B cell (primary cell): ENCODE data around the gene MYOM3. TPM values are rescaled to one million over a fixed set of nuclear protein-coding genes. Genes with fewer than 3 reads are reported as not detected.

Source experiments
- ATAC-seq: fragments of 200-7000 bp; cut with Tn5 transposase; one replicate; pipeline ENCODE4 v1.10.0; 2021; ENCODE audit warnings: low read depth, mild to moderate bottlenecking, moderate number of reproducible peaks, moderate library complexity
- CTCF ChIA-PET: fragments of 350-600 bp; sonication (Branson Sonifier 250); formaldehyde crosslinking; loops from one replicate; lab custom pipeline; 2021; ENCODE audit warnings: antibody characterized with exemption, inconsistent platforms; lab: Charles Lee
- POLR2A ChIA-PET: fragments of 350-600 bp; sonication (Branson Sonifier 250); formaldehyde crosslinking; loops from one replicate; lab custom pipeline; 2021; ENCODE audit warnings: antibody characterized with exemption; lab: Charles Lee
- DNase-seq: peaks from one replicate; pipeline ENCODE4 v3.0.0; 2013
- H2AFZ ChIP-seq: 2 replicates; pipeline ENCODE4 v1.6.1; 2012; ENCODE audit warnings: mild to moderate bottlenecking, low read depth, low read length; ENCODE audit not compliant: insufficient read depth, poor library complexity, severe bottlenecking
- H3K27ac ChIP-seq, 2 donors: 1 replicate in 1 of 2; 2 replicates in 1 of 2; pipeline ENCODE4 v1.5.1; 2012 to 2013; ENCODE audit warnings: low read length in 2 of 2, mild to moderate bottlenecking in 2 of 2, moderate library complexity in 1 of 2
- H3K27me3 ChIP-seq, 4 experiments: fragments of 200-600 bp in 1 of 4; sonication (generic) in 1 of 4; replicated peaks in 1 of 4; 1 replicate in 2 of 4; 2 replicates in 2 of 4; pipeline versions ENCODE4 v1.6.1 to v1.7.0; 2013 to 2016; ENCODE audit warnings: low read length in 3 of 4, mild to moderate bottlenecking in 2 of 4, mixed read lengths in 1 of 4, moderate library complexity in 1 of 4; ENCODE audit not compliant: insufficient read depth in 4 of 4, control insufficient read depth in 3 of 4; ENCODE audit errors: control extremely low read depth in 1 of 4
- H3K36me3 ChIP-seq, 2 experiments: replicated peaks in 1 of 2; 1 replicate in 1 of 2; 2 replicates in 1 of 2; pipeline versions ENCODE4 v1.6.1 to v1.7.1; 2013; ENCODE audit warnings: low read length in 1 of 2; ENCODE audit not compliant: insufficient read depth in 2 of 2, control insufficient read depth in 1 of 2; ENCODE audit errors: control extremely low read depth in 1 of 2, extremely low read depth in 1 of 2
- H3K4me1 ChIP-seq, 2 donors: fragments of 200-600 bp in 1 of 2; sonication (generic) in 1 of 2; 1 replicate in 1 of 2; 2 replicates in 1 of 2; pipeline versions ENCODE4 v1.5.1 to v1.6.1; 2013 to 2017; ENCODE audit warnings: low read length in 2 of 2; ENCODE audit not compliant: control insufficient read depth in 2 of 2, insufficient read depth in 2 of 2
- H3K4me2 ChIP-seq: replicated peaks from 2 replicates; pipeline ENCODE3; 2012; ENCODE audit warnings: mild to moderate bottlenecking, low read depth, low read length; ENCODE audit not compliant: poor library complexity, severe bottlenecking
- H3K4me3 ChIP-seq, 5 experiments: fragments of 200-600 bp in 1 of 5; sonication (generic) in 1 of 5; 1 replicate in 3 of 5; 2 replicates in 2 of 5; pipeline versions ENCODE4 v1.5.1 to v1.7.0; 2011 to 2016; ENCODE audit warnings: low read length in 4 of 5, mild to moderate bottlenecking in 4 of 5, low read depth in 2 of 5, control low read depth in 1 of 5, moderate library complexity in 1 of 5; ENCODE audit not compliant: insufficient read depth in 1 of 5; ENCODE audit errors: control extremely low read depth in 1 of 5, extremely low read depth in 1 of 5
- H3K79me2 ChIP-seq: fragments of 200-600 bp; sonication (generic); one replicate; pipeline ENCODE4 v1.6.0; 2016; ENCODE audit warnings: low read length; ENCODE audit not compliant: control insufficient read depth, insufficient read depth
- H3K9ac ChIP-seq: fragments of 200-600 bp; sonication (generic); 2 replicates; pipeline ENCODE4 v1.6.1; 2017; ENCODE audit warnings: mild to moderate bottlenecking, low read length, moderate library complexity
- H3K9me3 ChIP-seq, 3 donors: one replicate each; pipeline versions ENCODE4 v1.6.1 to v1.7.1; 2013; ENCODE audit warnings: low read length in 2 of 3; ENCODE audit not compliant: control insufficient read depth in 2 of 3, insufficient read depth in 1 of 3; ENCODE audit errors: control extremely low read depth in 1 of 3
- H4K20me1 ChIP-seq: 2 replicates; pipeline ENCODE4 v1.6.0; 2012; ENCODE audit warnings: mild to moderate bottlenecking, low read length; ENCODE audit not compliant: insufficient read depth, control insufficient read depth, poor library complexity, severe bottlenecking
- H3K27ac Mint-ChIP-seq: one replicate; pipeline ENCODE4 v1.8.0; 2021; ENCODE audit warnings: mixed read lengths
- H3K27me3 Mint-ChIP-seq: one replicate; pipeline ENCODE4 v1.8.0; 2021; ENCODE audit warnings: mixed read lengths
- H3K4me1 Mint-ChIP-seq: one replicate; pipeline ENCODE4 v1.8.0; 2021; ENCODE audit warnings: mixed read lengths
- H3K4me3 Mint-ChIP-seq: one replicate; pipeline ENCODE4 v1.8.0; 2021; ENCODE audit warnings: mixed read lengths
- H3K9me3 Mint-ChIP-seq: one replicate; pipeline ENCODE4 v1.8.0; 2022; ENCODE audit warnings: mixed read lengths; ENCODE audit not compliant: insufficient read depth
- CTCF ChIP-seq: fragments of 200-600 bp; IDR thresholded peaks from one replicate; pipeline ENCODE4 v1.8.0; 2022; ENCODE audit warnings: antibody characterized with exemption, mild to moderate bottlenecking
- EZH2 ChIP-seq: IDR thresholded peaks from 2 replicates; pipeline ENCODE4 v1.6.1; 2012; ENCODE audit warnings: borderline replicate concordance, low read depth, mild to moderate bottlenecking, moderate library complexity, low read length; ENCODE audit not compliant: insufficient read depth, poor library complexity, severe bottlenecking
- WGBS: methylation state at CpG from one replicate; pipeline ENCODE4 v1.1.5; 2013; ENCODE audit warnings: missing lambda C conversion rate; ENCODE audit not compliant: insufficient coverage; 5-methylcytosine and 5-hydroxymethylcytosine counted together
- intact Hi-C: fragments of 100-400 bp; cut with micrococcal nuclease; formaldehyde crosslinking; loops from one replicate; pipeline ENCODE4 v1.10.0; 2022
- polyA plus RNA-seq: library from polyadenylated mRNA; depleted of rRNA; stranded (reverse); fragments of >200 nt; gene quantifications from 2 replicates; pipeline ENCODE4 v1.2.3, GENCODE V29; 2012
- total RNA-seq, 2 donors: library from RNA; stranded (reverse); fragments of 120-200 nt in 1 of 2; gene quantifications; 1 replicate in 1 of 2; 2 replicates in 1 of 2; pipeline versions ENCODE4 v1.2.3 to v1.2.4, GENCODE V29; 2013 to 2022

Gene MYOM3
- total and polyA plus RNA-seq, 2 donors (not counting 1 experiment from before 2014, with no cell fraction given) = not detected

- Histone ChIP-seq H3K79me2 (no peaks in the 10 kb centered on the region), H3K4me3 (no peak overlapping the region), H3K9ac (no peak overlapping the region), H3K4me2 (no peak overlapping the region), H3K36me3 (no peaks in the 10 kb centered on the region), H3K4me1 (no peaks in the 10 kb centered on the region), H4K20me1 (no peaks in the 10 kb centered on the region), H3K27me3 (no peaks in the 10 kb centered on the region), H3K27ac (no peak overlapping the region), H3K9me3 (no peaks in the 10 kb centered on the region), H2AFZ (no peak overlapping the region)
- 89% methylated on average over 1 of the region's 1 CpG for WGBS
- TF ChIP-seq EZH2 = no peak
- no peak for TF ChIP-seq CTCF
- no peak for DNase-seq
- Mint-ChIP-seq H3K4me3 (no peak overlapping the region), H3K27ac (no peak overlapping the region), H3K9me3 (no peaks in the 10 kb centered on the region), H3K27me3 (no peaks in the 10 kb centered on the region), H3K4me1 (no peaks in the 10 kb centered on the region)
- ATAC-seq = no peak
- POLR2A ChIA-PET = no interaction called here
- CTCF ChIA-PET = no interaction called here
- intact Hi-C loops = no loop called here
Observed at GRCh38 chr1:24043345-24044032, 68.4 kb downstream of the MYOM3 start.

- POLR2A ChIA-PET = no interaction called here
- no peaks in the 10 kb centered on the region for H3K27me3 ChIP-seq
- H3K9ac ChIP-seq = no peak overlapping the region
Observed at GRCh38 chr1:24042315-24042714, 69.6 kb downstream of the MYOM3 start.

More at GRCh38 chr1:24042315-24042714, 69.6 kb downstream of the MYOM3 start:
- Histone ChIP-seq H3K79me2 (no peaks in the 10 kb centered on the region), H3K27ac (no peak overlapping the region), H3K4me3 (no peak overlapping the region), H3K4me1 (no peaks in the 10 kb centered on the region), H2AFZ (no peak overlapping the region), H3K36me3 (no peaks in the 10 kb centered on the region), H3K4me2 (no peak overlapping the region), H3K9me3 (no peaks in the 10 kb centered on the region), H4K20me1 (no peaks in the 10 kb centered on the region)
- no peak for TF ChIP-seq EZH2
- TF ChIP-seq CTCF = no peak
- intact Hi-C loops = no loop called here
- 90% methylated on average over 1 of the region's 4 CpGs for WGBS
- CTCF ChIA-PET = no interaction called here
- no peaks in the 10 kb centered on the region for H3K9me3 Mint-ChIP-seq
- no peak overlapping the region for H3K27ac Mint-ChIP-seq
- no peaks in the 10 kb centered on the region for H3K4me1 Mint-ChIP-seq
- DNase-seq (no peak), ATAC-seq (no peak)
- H3K4me3 Mint-ChIP-seq = no peak overlapping the region
- H3K27me3 Mint-ChIP-seq = no peaks in the 10 kb centered on the region
